Left ventricle myocardium superior (tissue), 1 donor: ENCODE data around the gene STAG3. TPM values are rescaled to one million over a fixed set of nuclear protein-coding genes. Genes with fewer than 3 reads are reported as not detected.
"Not testable (repeated sequence)": the region's sequence is repeated elsewhere in the genome, so short reads cannot be mapped to it uniquely, and the experiment has no call there.

Experiments used
- ATAC-seq: fragments of 200-7000 bp; cut with Tn5 transposase; one replicate; pipeline ENCODE4 v1.9.1; 2020; ENCODE audit warnings: mild to moderate bottlenecking, moderate library complexity
- DNase-seq: peaks from one replicate; pipeline ENCODE4 v3.0.0-alpha.2; 2020
- intact Hi-C: fragments of 100-400 bp; cut with micrococcal nuclease; formaldehyde crosslinking; loops from one replicate; pipeline ENCODE4 v1.11.0; 2022
- total RNA-seq: library from RNA; stranded (reverse); fragmentation: NEBNext Ultra II Directional; extraction: Animal tissue kit (Norgen Biotek cat#: 25700); gene quantifications from one replicate; pipeline ENCODE4 v1.2.1, GENCODE V29; 2021
- donor health status: DM: no; HTN: yes; CAD: no; lungs with severe emphysema.

STAG3 gene
- total RNA-seq, 1 donor from 2014 or later: 0.74 TPM

DNA sequence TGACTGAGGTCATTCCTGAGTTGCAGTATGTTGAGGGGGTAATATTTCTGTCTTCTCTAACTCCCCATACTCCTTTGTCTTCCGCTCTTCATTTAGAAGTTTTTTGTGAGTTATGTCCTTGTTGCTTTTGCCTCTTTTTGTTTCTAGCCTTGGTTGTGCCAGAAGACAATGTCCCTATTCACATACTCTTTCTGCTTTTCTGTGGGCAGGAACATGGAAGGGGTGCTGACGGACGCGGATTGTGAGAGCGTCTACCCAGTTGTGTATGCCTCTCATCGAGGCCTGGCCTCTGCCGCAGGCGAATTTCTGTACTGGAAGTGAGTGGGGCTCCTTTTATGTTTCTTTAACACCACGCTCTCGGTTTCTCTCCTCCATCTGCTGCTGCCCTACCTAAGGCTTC lies 20.5 kb downstream of the STAG3 start:
- DNase-seq (no peak), ATAC-seq (no peak)
- intact Hi-C loops: no loop called here

GRCh38 chr7:100200693-100201092 lies 23.0 kb downstream of the STAG3 start:
- intact Hi-C loops: no loop called here
- no peak for DNase-seq
- ATAC-seq: no peak

GRCh38 chr7:100204454-100204853 lies 26.7 kb downstream of the STAG3 start:
- intact Hi-C loops: no loop called here
- DNase-seq (no peak), ATAC-seq (no peak)

DNA sequence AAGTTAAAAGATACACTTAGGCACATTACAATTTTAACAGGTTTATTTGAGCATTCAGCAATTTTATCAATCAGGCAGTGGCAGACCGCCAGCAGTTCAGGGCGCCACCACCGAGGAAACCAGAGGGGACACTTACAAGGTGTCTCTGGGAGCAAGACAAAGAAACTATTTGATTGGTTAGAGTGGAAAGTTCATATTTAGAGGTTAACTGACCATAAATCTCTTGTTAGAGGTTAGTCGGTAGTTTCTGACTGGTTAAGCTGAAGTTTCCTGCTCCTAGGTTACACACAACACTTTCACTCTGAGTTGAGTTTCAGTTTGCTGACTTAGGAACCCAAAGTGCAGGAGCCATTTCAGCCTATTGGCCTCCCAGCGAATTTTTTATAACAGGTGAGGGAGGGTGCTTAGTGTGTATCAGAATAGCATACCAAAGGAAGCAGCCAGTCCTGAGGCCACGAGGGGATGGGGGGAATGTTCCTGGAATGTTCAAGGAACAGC lies 31.2 kb downstream of the STAG3 start:
- DNase-seq (no peak), ATAC-seq (no peak)
- intact Hi-C loops: no loop called here

DNA sequence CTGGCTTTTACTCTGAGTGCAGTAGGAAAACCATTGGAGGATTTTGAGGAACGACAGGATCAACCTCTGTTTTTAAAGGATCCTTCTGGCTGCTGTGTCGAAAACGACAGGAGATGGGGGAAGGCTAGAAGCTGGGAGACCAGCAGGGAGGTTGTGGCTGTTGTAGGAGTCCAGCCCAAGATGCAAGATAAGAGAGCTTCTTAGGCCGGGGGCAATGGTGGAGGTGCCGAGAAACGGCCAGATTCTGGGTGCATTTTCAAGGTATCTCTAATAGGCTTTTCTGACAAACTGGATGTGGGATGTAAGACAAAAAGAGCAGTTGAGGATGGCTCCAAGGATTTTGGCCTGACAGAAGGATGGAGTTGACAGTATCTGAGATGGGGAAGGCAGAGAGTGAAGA lies 31.8 kb downstream of the STAG3 start:
- ATAC-seq (no peak), DNase-seq (no peak)
- intact Hi-C loops: no loop called here

- no peak for ATAC-seq
- DNase-seq: no peak
- intact Hi-C loops: no loop called here
Measured at GRCh38 chr7:100210805-100211204, 33.1 kb downstream of the STAG3 start.

- intact Hi-C loops: no loop called here
- DNase-seq (no peak), ATAC-seq (no peak)
Measured at GRCh38 chr7:100211342-100211780, 33.6 kb downstream of the STAG3 start.

DNA sequence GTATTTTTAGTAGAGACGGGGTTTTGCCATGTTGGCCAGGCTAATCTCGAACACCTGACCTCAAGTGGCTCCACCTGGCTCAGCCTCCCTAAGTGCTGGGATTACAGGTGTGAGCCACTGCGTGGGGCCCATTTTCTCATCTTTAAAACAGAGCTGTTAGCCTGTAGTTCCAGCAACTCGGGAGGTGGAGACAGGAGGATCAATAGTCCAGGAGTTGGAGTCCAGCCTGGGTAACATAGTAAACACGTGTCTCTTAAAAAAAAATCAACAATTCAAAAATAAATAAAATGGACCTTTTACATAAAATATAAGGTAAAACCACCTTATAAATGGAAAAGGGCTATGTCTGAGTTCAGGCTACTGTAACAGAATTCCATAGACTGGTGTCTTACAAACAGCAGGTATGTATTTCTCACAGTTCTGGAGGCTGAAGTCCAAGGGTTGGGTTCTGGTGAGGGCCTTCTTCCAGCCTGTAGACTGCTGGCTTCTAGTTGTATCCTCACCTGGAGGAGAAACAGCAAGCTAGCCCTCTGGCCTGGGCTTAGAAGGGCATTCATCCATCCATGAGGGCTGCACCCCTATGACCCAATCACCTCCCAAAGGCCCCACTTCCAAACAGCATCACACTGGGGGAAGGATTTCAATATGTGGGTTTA lies 35.0 kb downstream of the STAG3 start:
- intact Hi-C loops: no loop called here
- ATAC-seq (no peak), DNase-seq (no peak)

DNA sequence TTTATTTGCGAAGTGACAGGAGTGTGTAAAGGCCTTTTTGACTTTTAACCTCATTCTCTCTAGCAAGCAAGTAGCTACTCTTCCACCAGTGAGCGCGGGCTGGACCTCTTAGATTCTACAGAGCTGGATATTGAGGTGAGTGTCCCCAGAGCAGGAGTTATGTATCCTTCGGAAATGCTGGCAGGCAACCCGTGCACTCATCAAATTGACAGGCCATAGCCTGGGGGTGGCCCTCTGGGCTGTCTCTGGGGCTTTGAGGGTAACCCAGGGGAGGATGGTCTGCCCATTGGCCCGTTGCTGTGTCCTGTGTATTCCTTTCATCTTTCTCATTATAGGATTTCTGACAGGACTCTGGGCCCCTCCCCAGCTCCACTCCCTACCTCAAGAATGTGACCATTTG lies 36.0 kb downstream of the STAG3 start:
- ATAC-seq: no peak
- DNase-seq: no peak
- intact Hi-C loops: no loop called here

- intact Hi-C loops, DNase-seq, ATAC-seq: not testable (repeated sequence)
Measured at GRCh38 chr7:100214356-100214755, 36.6 kb downstream of the STAG3 start.

DNA sequence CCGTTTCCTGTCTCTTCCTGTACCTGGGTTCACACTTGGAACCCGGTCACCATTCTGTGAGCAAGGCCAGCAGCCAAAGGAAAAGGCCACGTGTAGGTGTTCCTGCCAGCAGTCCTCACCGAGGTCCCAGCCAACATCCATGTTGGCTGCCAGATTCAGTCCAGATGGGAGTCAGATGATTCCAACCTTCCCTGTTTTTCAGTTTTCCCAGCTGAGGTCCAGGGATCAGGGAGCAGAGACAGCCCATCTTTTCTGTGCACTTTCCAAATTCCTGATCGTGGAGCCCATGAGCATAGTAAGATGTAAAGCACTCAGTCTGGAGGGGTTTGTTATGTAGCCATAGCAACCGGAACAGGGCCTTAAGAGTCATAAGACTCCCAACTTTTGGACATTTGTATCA lies 38.2 kb downstream of the STAG3 start:
- intact Hi-C loops: no loop called here
- peak; percentile 78 for ATAC-seq
- peak; percentile 67 for DNase-seq

DNA sequence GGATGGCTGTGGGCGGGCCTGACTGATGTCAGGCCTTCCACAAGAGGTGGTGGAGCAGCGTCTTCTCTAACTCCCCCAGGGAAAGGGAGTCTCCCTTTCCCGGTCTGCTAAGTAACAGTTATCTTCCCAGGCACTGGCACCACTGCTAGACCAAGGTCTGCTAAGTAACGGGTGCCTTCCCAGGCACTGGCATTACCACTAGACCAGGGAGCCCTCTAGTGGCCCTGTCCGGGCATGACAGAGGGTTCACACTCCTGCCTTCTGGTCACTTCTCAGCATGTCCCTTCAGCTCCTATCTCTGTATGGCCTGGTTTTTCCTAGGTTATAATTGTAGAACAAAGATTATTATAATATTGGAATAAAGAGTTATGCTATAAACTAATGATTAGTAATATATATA lies 40.2 kb downstream of the STAG3 start:
- DNase-seq: peak; percentile 91
- peak; percentile 54 for ATAC-seq
- intact Hi-C loops: not testable (repeated sequence)

DNA sequence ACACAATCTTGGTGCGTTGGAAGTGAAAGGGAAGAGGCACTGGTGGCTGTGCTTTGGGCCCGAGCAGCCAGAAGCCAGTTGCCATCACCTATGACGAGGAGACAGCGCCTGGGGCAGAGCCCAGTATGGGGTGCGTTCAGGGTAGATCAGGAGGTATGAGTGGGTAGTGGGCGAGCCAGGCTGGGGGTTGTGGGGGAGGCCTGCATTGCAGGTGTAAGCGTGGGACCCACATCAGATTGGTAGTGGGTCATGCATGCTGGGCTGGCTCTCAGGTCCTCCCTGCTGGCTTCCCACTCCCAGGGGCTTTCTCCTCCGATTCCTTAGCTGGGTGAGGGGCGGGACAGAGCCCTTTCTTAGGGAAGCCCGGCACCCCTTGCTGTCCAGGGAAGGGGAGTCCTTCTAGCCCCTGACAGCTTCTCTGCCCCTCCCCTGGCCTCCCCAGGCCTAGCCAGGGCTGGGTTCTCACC lies 41.6 kb downstream of the STAG3 start:
- no peak for ATAC-seq

GRCh38 chr7:100219801-100220585 lies 42.3 kb downstream of the STAG3 start, which contains the start of gene PVRIG:
Gene PVRIG, plus strand, starts transcription at chr7:100219949. Its CDS starts 22 bp downstream, at chr7:100219971.
- intact Hi-C loops, DNase-seq, ATAC-seq: not testable (repeated sequence)

More for the DNA sequence above, 41.6 kb downstream of the STAG3 start:
- intact Hi-C loops: no loop called here
- no peak for DNase-seq

GRCh38 chr7:100220586-100221230 lies 43.0 kb downstream of the STAG3 start:
- DNase-seq: no peak
- intact Hi-C loops: no loop called here
- ATAC-seq: no peak

GRCh38 chr7:100221231-100221718 lies 43.6 kb downstream of the STAG3 start:
- DNase-seq: no peak
- intact Hi-C loops: no loop called here
- ATAC-seq: no peak

- intact Hi-C loops: no loop called here
- ATAC-seq (no peak), DNase-seq (no peak)
Measured at GRCh38 chr7:100221767-100222444, 44.2 kb downstream of the STAG3 start.

- DNase-seq (no peak), ATAC-seq (no peak)
- intact Hi-C loops: no loop called here
Measured at GRCh38 chr7:100222445-100223132, 44.9 kb downstream of the STAG3 start.
